Neural cell (in vitro differentiated cells): ENCODE measurements around the gene SH3GL1. TPM values are rescaled to one million over a fixed set of nuclear protein-coding genes. Genes with fewer than 3 reads are reported as not detected.

Experiments used
- H2AFZ ChIP-seq: fragments of 200-600, 300-800 bp; sonication (generic), shearing (Covaris generic); 2 replicates; pipeline ENCODE4 v1.6.0; 2014; ENCODE audit warnings: low read depth, mild to moderate bottlenecking, antibody characterized with exemption, low read length, moderate library complexity
- H3F3A ChIP-seq: fragments of 200-600 bp; shearing (Covaris generic); 2 replicates; pipeline ENCODE4 v1.6.1; 2016; ENCODE audit warnings: mild to moderate bottlenecking, moderate library complexity, mixed read lengths, antibody characterized with exemption, low read length; ENCODE audit not compliant: insufficient read depth, poor library complexity, severe bottlenecking
- H3K27ac ChIP-seq: fragments of 200-600, 300-800 bp; sonication (generic), shearing (Covaris generic); 2 replicates; pipeline ENCODE4 v1.5.1; 2014; ENCODE audit warnings: mild to moderate bottlenecking, low read length, moderate library complexity
- H3K27me3 ChIP-seq: fragments of 300-800, 200-600 bp; sonication (generic), shearing (Covaris generic); 2 replicates; pipeline ENCODE4 v1.6.0; 2014; ENCODE audit warnings: mild to moderate bottlenecking, low read depth, low read length, moderate library complexity; ENCODE audit not compliant: insufficient read depth
- H3K36me3 ChIP-seq: fragments of 300-800, 200-600 bp; sonication (generic), shearing (Covaris generic); 2 replicates; pipeline ENCODE4 v1.5.1; 2014; ENCODE audit warnings: mild to moderate bottlenecking, antibody characterized with exemption, low read length, moderate library complexity; ENCODE audit not compliant: insufficient read depth
- H3K4me2 ChIP-seq: fragments of 300-800, 200-600 bp; sonication (generic), shearing (Covaris generic); 2 replicates; pipeline ENCODE4 v1.6.0; 2014; ENCODE audit warnings: mild to moderate bottlenecking, low read length
- H3K4me3 ChIP-seq: fragments of 300-800, 200-600 bp; sonication (generic), shearing (Covaris generic); 2 replicates; pipeline ENCODE4 v1.5.1; 2014; ENCODE audit warnings: mild to moderate bottlenecking, low read length, moderate library complexity
- H3K79me2 ChIP-seq: fragments of 200-600 bp; shearing (Covaris generic); replicated peaks from 2 replicates; pipeline ENCODE4 v1.6.0; 2014; ENCODE audit warnings: mild to moderate bottlenecking, low read length, moderate library complexity; ENCODE audit not compliant: insufficient read depth
- H3K9ac ChIP-seq: fragments of 300-800, 200-600 bp; sonication (generic), shearing (Covaris generic); 2 replicates; pipeline ENCODE4 v1.6.1; 2016; ENCODE audit warnings: mild to moderate bottlenecking, low read length, mixed read lengths
- H3K9me2 ChIP-seq: fragments of 200-600 bp; shearing (Covaris generic); 2 replicates; pipeline ENCODE4 v1.6.1; 2016; ENCODE audit warnings: mild to moderate bottlenecking, low read length, mixed read lengths; ENCODE audit not compliant: insufficient read depth
- H3K9me3 ChIP-seq: fragments of 200-600, 300-800 bp; sonication (generic), shearing (Covaris generic); 2 replicates; pipeline ENCODE4 v1.6.1; 2016; ENCODE audit warnings: mild to moderate bottlenecking, mixed run types, low read length, moderate library complexity, mixed read lengths
- H4K20me1 ChIP-seq: fragments of 200-600 bp; shearing (Covaris generic); 2 replicates; pipeline ENCODE4 v1.6.1; 2016; ENCODE audit warnings: mild to moderate bottlenecking, mixed run types; ENCODE audit not compliant: insufficient read depth
- CTCF ChIP-seq: fragments of 450-650 bp; IDR thresholded peaks from 2 replicates; pipeline ENCODE4 v1.5.1; 2014; ENCODE audit warnings: antibody characterized with exemption, mild to moderate bottlenecking, moderate library complexity; ENCODE audit not compliant: poor library complexity, severe bottlenecking
- EP300 ChIP-seq: fragments of 450-650 bp; conservative IDR thresholded peaks from 2 replicates; pipeline ENCODE4 v1.6.1; 2014; ENCODE audit warnings: antibody characterized with exemption, mild to moderate bottlenecking, moderate library complexity; ENCODE audit not compliant: poor library complexity, severe bottlenecking
- EZH2 ChIP-seq: fragments of 200-600, 300-800 bp; shearing (Covaris generic), sonication (generic); IDR thresholded peaks from 2 replicates; pipeline ENCODE4 v1.6.1; 2014; ENCODE audit warnings: antibody characterized with exemption, low read length, borderline replicate concordance, mild to moderate bottlenecking; ENCODE audit not compliant: insufficient read depth, poor library complexity, severe bottlenecking
- MXI1 ChIP-seq: fragments of 450-650 bp; conservative IDR thresholded peaks from 2 replicates; pipeline ENCODE4 v1.6.1; 2014; ENCODE audit warnings: antibody characterized with exemption, mild to moderate bottlenecking; ENCODE audit not compliant: poor library complexity, severe bottlenecking
- POLR2AphosphoS5 ChIP-seq: IDR thresholded peaks from 2 replicates; pipeline ENCODE4 v1.6.1; 2012
- RAD21 ChIP-seq: fragments of 450-650 bp; conservative IDR thresholded peaks from 2 replicates; pipeline ENCODE4 v1.6.1; 2014; ENCODE audit warnings: antibody characterized with exemption, mild to moderate bottlenecking, moderate library complexity
- SMC3 ChIP-seq: fragments of 450-650 bp; conservative IDR thresholded peaks from 2 replicates; pipeline ENCODE4 v1.6.1; 2014; ENCODE audit warnings: antibody characterized with exemption, mild to moderate bottlenecking, moderate library complexity; ENCODE audit not compliant: poor library complexity
- TAF1 ChIP-seq: IDR thresholded peaks from 2 replicates; pipeline ENCODE4 v1.6.1; 2012; ENCODE audit warnings: low read depth
- polyA plus RNA-seq: library from polyadenylated mRNA; depleted of rRNA; stranded (reverse); fragments of >200 nt; gene quantifications from 2 replicates; pipeline ENCODE4 v1.2.3, GENCODE V29; 2014
- TF ChIP-seq, protein P1 (sequence below): IDR thresholded peaks from 2 replicates; pipeline ENCODE4 v1.6.1; 2012; ENCODE audit warnings: borderline replicate concordance

Gene SH3GL1
- polyA plus RNA-seq, 1 donor from 2014 or later: 25.2 TPM

DNA sequence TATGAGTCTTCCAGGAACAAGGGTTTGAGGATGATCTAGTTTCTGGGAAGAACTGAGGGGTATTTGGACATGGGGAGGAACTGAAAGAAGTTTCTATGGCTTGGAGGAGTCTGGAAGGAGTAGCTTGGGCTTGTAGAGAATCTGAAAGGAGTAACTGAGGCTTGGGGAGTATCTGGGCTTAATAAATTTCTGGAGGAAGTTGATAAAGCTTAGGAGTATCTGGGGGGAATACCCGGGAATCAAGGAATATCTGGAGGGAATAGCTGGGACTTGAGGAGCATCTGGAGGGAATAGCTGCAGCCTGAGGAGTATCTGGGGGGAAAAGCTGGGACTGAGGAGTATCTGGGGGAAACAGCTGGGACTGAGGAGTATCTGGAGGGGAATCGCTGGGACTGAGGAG lies 79.9 kb downstream of the SH3GL1 start:
- H3K79me2 ChIP-seq: no peaks in the 10 kb centered on the region
- no peaks in the 10 kb centered on the region for H4K20me1 ChIP-seq
- H3K36me3 ChIP-seq: peaks cover 10% of the 10 kb centered on the region
- H3K27me3 ChIP-seq: no peaks in the 10 kb centered on the region
- no peaks in the 10 kb centered on the region for H3K9me3 ChIP-seq
- H3F3A ChIP-seq: no peaks in the 10 kb centered on the region
- no peak overlapping the region for H2AFZ ChIP-seq
- no peak overlapping the region for H3K4me2 ChIP-seq
- no peak overlapping the region for H3K9ac ChIP-seq
- no peaks in the 10 kb centered on the region for H3K9me2 ChIP-seq
- TF ChIP-seq, protein P1, sequence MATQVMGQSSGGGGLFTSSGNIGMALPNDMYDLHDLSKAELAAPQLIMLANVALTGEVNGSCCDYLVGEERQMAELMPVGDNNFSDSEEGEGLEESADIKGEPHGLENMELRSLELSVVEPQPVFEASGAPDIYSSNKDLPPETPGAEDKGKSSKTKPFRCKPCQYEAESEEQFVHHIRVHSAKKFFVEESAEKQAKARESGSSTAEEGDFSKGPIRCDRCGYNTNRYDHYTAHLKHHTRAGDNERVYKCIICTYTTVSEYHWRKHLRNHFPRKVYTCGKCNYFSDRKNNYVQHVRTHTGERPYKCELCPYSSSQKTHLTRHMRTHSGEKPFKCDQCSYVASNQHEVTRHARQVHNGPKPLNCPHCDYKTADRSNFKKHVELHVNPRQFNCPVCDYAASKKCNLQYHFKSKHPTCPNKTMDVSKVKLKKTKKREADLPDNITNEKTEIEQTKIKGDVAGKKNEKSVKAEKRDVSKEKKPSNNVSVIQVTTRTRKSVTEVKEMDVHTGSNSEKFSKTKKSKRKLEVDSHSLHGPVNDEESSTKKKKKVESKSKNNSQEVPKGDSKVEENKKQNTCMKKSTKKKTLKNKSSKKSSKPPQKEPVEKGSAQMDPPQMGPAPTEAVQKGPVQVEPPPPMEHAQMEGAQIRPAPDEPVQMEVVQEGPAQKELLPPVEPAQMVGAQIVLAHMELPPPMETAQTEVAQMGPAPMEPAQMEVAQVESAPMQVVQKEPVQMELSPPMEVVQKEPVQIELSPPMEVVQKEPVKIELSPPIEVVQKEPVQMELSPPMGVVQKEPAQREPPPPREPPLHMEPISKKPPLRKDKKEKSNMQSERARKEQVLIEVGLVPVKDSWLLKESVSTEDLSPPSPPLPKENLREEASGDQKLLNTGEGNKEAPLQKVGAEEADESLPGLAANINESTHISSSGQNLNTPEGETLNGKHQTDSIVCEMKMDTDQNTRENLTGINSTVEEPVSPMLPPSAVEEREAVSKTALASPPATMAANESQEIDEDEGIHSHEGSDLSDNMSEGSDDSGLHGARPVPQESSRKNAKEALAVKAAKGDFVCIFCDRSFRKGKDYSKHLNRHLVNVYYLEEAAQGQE: no peak
- TF ChIP-seq CTCF: no peak
- TF ChIP-seq RAD21: no peak
- TF ChIP-seq POLR2AphosphoS5: no peak
- TF ChIP-seq EZH2: no peak
- no peak for TF ChIP-seq MXI1
- no peak for TF ChIP-seq SMC3
- TF ChIP-seq TAF1: no peak
- no peak for TF ChIP-seq EP300
- no peak overlapping the region for H3K4me3 ChIP-seq
- H3K27ac ChIP-seq: no peak overlapping the region

GRCh38 chr19:4319067-4319718 lies 81.2 kb downstream of the SH3GL1 start:
- Histone ChIP-seq H3K4me3 (no peak overlapping the region), H3K79me2 (no peaks in the 10 kb centered on the region), H4K20me1 (no peaks in the 10 kb centered on the region), H3K36me3 (peaks cover 10% of the 10 kb centered on the region), H3K27me3 (no peaks in the 10 kb centered on the region), H2AFZ (no peak overlapping the region), H3K9ac (no peak overlapping the region), H3K9me2 (no peaks in the 10 kb centered on the region), H3K4me2 (no peak overlapping the region), H3F3A (no peaks in the 10 kb centered on the region), H3K9me3 (no peaks in the 10 kb centered on the region), H3K27ac (no peak overlapping the region)
- no peak for TF ChIP-seq CTCF
- TF ChIP-seq POLR2AphosphoS5: no peak
- no peak for TF ChIP-seq TAF1
- TF ChIP-seq EP300: no peak
- no peak for TF ChIP-seq EZH2
- no peak for TF ChIP-seq RAD21
- TF ChIP-seq, protein P1: no peak
- TF ChIP-seq SMC3: no peak
- no peak for TF ChIP-seq MXI1
